Pancreas (tissue), 10 donors: ENCODE data around the gene L3MBTL2. TPM values are rescaled to one million over a fixed set of nuclear protein-coding genes. Genes with fewer than 3 reads are reported as not detected.

ENCODE experiments used
- ATAC-seq, 4 donors: fragments of 200-7000 bp; cut with Tn5 transposase; one replicate each; pipeline versions ENCODE4 v1.8.0 to v1.9.1; 2020; ENCODE audit warnings: mild to moderate bottlenecking in 4 of 4, moderate library complexity in 4 of 4
- DNase-seq, 6 donors: peaks; one replicate each; pipeline ENCODE4 v3.0.0-alpha.2; 2020
- FAIRE-seq: peaks from 2 replicates; lab custom pipeline; 2012; peaks lifted over from hg19 to GRCh38; lab: Jason Lieb, UNC
- H3K27ac ChIP-seq, 4 donors: fragments of 200-600 bp; sonication (generic); 1 replicate in 3 of 4; 2 replicates in 1 of 4; pipeline versions ENCODE4 v1.5.0 to v1.8.0; 2020
- H3K27me3 ChIP-seq, 4 donors: fragments of 200-600 bp; one replicate each; pipeline ENCODE4 v1.8.0; 2021
- H3K36me3 ChIP-seq, 3 donors: fragments of 200-600 bp; sonication (generic) in 1 of 3; one replicate each; pipeline versions ENCODE4 v1.5.0 to v1.8.0; 2020 to 2021
- H3K4me1 ChIP-seq, 3 donors: fragments of 200-600 bp; one replicate each; pipeline ENCODE4 v1.8.0; 2021
- H3K4me3 ChIP-seq, 4 donors: fragments of 200-600 bp; sonication (generic) in 2 of 4; one replicate each; pipeline versions ENCODE4 v1.5.0 to v1.8.0; 2020 to 2021
- H3K9me3 ChIP-seq, 4 donors: fragments of 200-600 bp; one replicate each; pipeline ENCODE4 v1.8.0; 2021
- WGBS, 2 donors: extraction: QIAGEN DNeasy Blood & Tissue Kit; methylation state at CpG; one replicate each; pipeline ENCODE4 v1.1.7; 2013; 5-methylcytosine and 5-hydroxymethylcytosine counted together
- intact Hi-C, 3 donors: fragments of 100-400 bp; cut with DNase I; formaldehyde crosslinking; loops; one replicate each; pipeline versions ENCODE4 v1.11.1 to v1.14.2; 2022
- polyA plus RNA-seq, 2 donors: library from polyadenylated mRNA; stranded (reverse); fragments of 200-250 nt; gene quantifications; one replicate each; pipeline ENCODE4 v1.2.3, GENCODE V29; 2013
- total RNA-seq, 6 donors: library from RNA; stranded (reverse); fragmentation: NEBNext Ultra II Directional in 4 of 6; extraction: Animal tissue kit (Norgen Biotek cat#: 25700) in 4 of 6; gene quantifications; one replicate each; pipeline versions ENCODE4 v1.2.1 to v1.2.4, GENCODE V29; 2021 to 2023
- TF ChIP-seq, protein P1 (sequence below), 4 donors: fragments of 200-600 bp; sonication (generic) in 3 of 4; IDR thresholded peaks; one replicate each; pipeline versions ENCODE4 v1.5.0 to v1.8.0; 2021; ENCODE audit warnings: antibody characterized with exemption in 4 of 4
- donor health status: healthy with polysubstance abuse.
- donor health status: DM: no; HTN: no; CAD: no; lungs with moderate emphysema.
- donor health status: DM: no; HTN: no; CAD: no.
- donor health status: control.
- donor health status: control.
- donor health status: Bipolar disorder and iron deficiency.
- donor health status: DM: yes; HTN: yes; CAD: no.
- donor health status: DM: no; HTN: no; CAD: no.
- donor health status: DM: no; HTN: no; CAD: no.
- donor health status: DM: yes; HTN: yes; CAD: no.

L3MBTL2 gene
- total and polyA plus RNA-seq, 8 donors, result 7.9 to 15.9 (median 9.8) TPM

DNA sequence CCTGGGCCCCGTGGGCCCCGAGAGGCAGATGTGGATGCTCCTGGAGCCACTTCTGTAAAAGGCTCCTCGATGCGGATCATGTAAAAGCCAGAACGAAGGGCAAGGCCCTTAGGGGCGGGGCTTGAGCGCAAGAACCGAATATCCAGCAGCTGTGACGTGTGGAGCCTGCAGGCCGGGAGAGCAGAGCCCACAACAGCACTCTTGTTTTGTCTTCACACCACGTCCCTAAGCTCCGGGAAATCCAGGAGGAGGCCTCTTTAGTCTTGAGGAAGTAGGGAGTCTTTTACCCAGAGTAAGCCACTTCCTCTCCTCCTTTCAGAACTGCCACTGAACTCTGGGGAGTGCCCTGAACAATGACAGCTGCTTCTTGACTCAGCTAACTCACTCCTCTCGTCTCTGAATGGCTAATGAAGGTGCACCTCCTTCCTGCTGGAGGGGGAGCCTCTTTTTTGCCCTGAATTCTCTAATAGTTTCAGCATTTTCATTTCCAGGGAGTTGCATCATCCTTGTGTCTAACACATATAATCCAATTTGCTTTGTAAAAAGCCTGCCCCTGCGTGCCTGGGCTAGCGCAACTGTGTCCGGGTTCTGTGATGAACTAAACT is 12.5 kb downstream of the L3MBTL2 start:
- Histone ChIP-seq H3K36me3 (peaks cover 0 to 8% (median 0%) of the 10 kb centered on the region in 3 donors), H3K27me3 (no peaks in the 10 kb centered on the region), H3K27ac (peak overlapping the region in 2 of 4 donors; percentile 1 to 57), H3K9me3 (no peaks in the 10 kb centered on the region), H3K4me3 (no peak overlapping the region), H3K4me1 (no peaks in the 10 kb centered on the region)
- FAIRE-seq, result no peak
- TF ChIP-seq, protein P1, sequence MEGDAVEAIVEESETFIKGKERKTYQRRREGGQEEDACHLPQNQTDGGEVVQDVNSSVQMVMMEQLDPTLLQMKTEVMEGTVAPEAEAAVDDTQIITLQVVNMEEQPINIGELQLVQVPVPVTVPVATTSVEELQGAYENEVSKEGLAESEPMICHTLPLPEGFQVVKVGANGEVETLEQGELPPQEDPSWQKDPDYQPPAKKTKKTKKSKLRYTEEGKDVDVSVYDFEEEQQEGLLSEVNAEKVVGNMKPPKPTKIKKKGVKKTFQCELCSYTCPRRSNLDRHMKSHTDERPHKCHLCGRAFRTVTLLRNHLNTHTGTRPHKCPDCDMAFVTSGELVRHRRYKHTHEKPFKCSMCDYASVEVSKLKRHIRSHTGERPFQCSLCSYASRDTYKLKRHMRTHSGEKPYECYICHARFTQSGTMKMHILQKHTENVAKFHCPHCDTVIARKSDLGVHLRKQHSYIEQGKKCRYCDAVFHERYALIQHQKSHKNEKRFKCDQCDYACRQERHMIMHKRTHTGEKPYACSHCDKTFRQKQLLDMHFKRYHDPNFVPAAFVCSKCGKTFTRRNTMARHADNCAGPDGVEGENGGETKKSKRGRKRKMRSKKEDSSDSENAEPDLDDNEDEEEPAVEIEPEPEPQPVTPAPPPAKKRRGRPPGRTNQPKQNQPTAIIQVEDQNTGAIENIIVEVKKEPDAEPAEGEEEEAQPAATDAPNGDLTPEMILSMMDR (IDR thresholded peaks at IDR 0.05), result no peak
- intact Hi-C loops, result no loop called here
- 73 to 79% methylated on average over 16 of the region's 16 CpGs for WGBS, 2 donors
- DNase-seq, result no peak
- ATAC-seq, result peak in 3 of 4 donors; percentile 65 to 82 (median 81)

DNA sequence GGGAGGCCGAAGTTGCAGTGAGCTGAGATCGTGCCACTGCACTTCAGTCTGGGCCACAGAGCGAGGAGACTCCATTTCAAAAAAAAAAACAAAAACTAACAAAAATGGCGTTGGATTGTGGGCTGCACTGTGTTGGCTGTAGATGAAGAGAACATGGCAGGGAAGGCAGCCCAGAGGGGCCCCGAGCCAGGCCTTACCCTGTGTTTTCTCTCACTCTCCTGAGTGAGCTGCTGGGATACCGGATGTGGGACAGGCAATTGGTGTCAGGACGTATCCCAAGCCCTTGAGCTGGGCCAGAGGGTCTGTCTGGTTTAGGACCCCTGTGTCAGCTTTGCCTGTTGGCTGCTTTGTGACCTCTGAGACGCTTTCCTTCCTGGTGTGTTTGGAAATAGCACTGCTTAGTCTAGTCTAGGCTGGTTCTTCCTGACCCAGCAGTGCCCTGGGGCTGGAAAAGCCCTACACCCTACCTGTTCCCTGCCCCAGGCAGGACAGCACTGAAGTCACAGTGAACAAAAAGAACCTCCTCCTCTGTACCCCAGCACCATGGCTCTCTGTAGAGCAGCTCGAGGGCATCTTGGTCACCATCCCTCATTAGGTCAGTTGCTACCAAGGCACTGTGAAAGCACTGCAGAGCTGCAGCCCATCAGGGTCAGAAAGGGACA is 17.9 kb downstream of the L3MBTL2 start:
- intact Hi-C loops, result no loop called here
- Histone ChIP-seq H3K27me3 (no peaks in the 10 kb centered on the region), H3K9me3 (no peaks in the 10 kb centered on the region), H3K4me1 (no peaks in the 10 kb centered on the region), H3K27ac (no peak overlapping the region), H3K4me3 (no peak overlapping the region), H3K36me3 (peaks cover 0 to 39% (median 6%) of the 10 kb centered on the region in 3 donors)
- DNase-seq (no peak), ATAC-seq (no peak), FAIRE-seq (no peak)
- TF ChIP-seq, protein P1 (IDR thresholded peaks at IDR 0.05), result no peak
- WGBS, 2 donors, result 93% methylated on average over 9 of the region's 9 CpGs

DNA sequence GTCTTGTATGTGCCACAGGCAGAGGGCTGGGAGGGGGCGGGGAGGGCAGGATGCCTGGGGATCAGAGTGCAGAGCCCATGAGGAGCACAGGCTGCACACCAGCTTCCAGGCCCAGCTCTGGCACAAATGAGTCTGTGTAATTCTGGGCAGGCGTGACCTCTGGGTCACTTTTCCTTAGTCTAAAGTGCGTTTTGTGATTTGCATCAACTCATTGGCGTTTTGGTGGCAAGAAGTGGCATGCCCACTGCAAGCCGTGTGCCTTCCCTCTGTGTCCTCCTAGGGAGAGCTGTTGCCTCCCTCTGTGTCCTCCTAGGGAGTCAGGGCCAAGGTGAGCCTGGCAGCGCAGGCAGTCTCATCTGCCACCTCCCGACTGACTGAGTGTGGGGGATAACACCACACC is 18.4 kb downstream of the L3MBTL2 start:
- ATAC-seq, result no peak
- H3K4me1 ChIP-seq, result no peaks in the 10 kb centered on the region
- FAIRE-seq, result no peak

DNA sequence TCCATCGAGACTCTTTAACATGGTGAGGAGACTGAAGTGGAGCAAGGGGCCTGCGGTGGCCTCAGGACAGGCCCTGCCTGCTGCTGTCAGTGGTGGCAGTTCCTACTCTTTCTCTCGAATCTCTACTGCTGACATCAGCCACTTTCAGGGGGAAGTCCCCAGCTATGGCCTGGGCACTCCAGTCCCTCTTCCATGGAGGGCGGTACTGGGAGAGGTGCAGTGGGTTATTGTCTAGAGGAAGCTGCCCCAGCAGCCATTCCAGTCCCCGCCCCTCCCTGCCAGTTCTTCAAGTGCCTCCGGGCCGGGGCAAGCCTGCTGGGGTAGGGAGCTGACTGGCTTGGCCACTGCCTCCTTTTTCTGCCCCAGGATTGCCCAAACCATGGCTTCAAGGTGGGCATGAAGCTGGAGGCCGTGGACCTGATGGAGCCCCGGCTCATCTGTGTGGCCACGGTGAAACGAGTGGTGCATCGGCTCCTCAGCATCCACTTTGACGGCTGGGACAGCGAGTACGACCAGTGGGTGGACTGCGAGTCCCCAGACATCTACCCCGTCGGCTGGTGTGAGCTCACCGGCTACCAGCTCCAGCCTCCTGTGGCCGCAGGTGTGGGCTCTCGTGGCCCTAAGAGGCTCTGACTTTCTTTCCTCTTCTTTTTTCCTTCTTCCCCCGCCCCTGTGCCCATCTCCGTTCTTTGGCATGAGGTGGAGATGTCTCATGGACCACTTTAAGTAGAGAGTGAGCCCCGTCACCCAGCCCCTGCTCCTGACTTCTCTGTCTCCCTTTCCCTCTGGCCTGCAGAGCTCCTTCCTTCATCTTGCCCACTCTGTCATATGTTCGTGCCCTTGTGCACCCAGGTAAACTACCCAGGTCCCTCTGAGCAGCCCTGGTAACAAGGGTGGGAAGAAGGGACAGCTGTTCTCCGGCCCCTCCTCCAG is 21.9 kb downstream of the L3MBTL2 start:
- Histone ChIP-seq H3K27ac (no peak overlapping the region), H3K4me1 (no peaks in the 10 kb centered on the region), H3K4me3 (no peak overlapping the region), H3K36me3 (peaks cover 0 to 31% (median 9%) of the 10 kb centered on the region in 3 donors), H3K9me3 (no peaks in the 10 kb centered on the region), H3K27me3 (no peaks in the 10 kb centered on the region)
- DNase-seq (no peak), FAIRE-seq (no peak), ATAC-seq (peak in 3 of 4 donors; percentile 21 to 80 (median 58))
- TF ChIP-seq, protein P1 (IDR thresholded peaks at IDR 0.05), result no peak
- 94 to 95% methylated on average over 26 of the region's 26 CpGs for WGBS, 2 donors
- intact Hi-C loops, result no loop called here

More for the DNA sequence above, 18.4 kb downstream of the L3MBTL2 start:
- no peak for DNase-seq
- H3K9me3 ChIP-seq, result no peaks in the 10 kb centered on the region
- intact Hi-C loops, result no loop called here
- H3K27ac ChIP-seq, result no peak overlapping the region
- H3K27me3 ChIP-seq, result no peaks in the 10 kb centered on the region
- peaks cover 0 to 39% (median 9%) of the 10 kb centered on the region in 3 donors for H3K36me3 ChIP-seq
- TF ChIP-seq, protein P1 (IDR thresholded peaks at IDR 0.05), result no peak
- H3K4me3 ChIP-seq, result no peak overlapping the region
- WGBS, 2 donors, result 83 to 85% methylated on average over 7 of the region's 7 CpGs
